Liver (tissue), 9 donors: ENCODE data around the gene CNIH2. TPM values are rescaled to one million over a fixed set of nuclear protein-coding genes. Genes with fewer than 3 reads are reported as not detected.

Experiments used
- DNase-seq: peaks from one replicate; pipeline ENCODE4 v3.0.0-alpha.2; 2017; ENCODE audit warnings: low spot score
- H3K27ac ChIP-seq, 2 donors: one replicate each; pipeline ENCODE4 v1.7.0; 2013; ENCODE audit warnings: inconsistent platforms in 2 of 2, low read length in 2 of 2, control low read depth in 1 of 2, low read depth in 1 of 2, mild to moderate bottlenecking in 1 of 2
- H3K27me3 ChIP-seq, 4 donors: one replicate each; pipeline versions ENCODE4 v1.6.1 to v1.7.0; 2013; ENCODE audit warnings: low read length in 3 of 4, inconsistent platforms in 1 of 4, mild to moderate bottlenecking in 1 of 4, moderate library complexity in 1 of 4; ENCODE audit not compliant: control insufficient read depth in 4 of 4, insufficient read depth in 4 of 4
- H3K36me3 ChIP-seq, 4 donors: one replicate each; pipeline versions ENCODE4 v1.6.1 to v1.7.0; 2013; ENCODE audit warnings: low read length in 3 of 4, mild to moderate bottlenecking in 3 of 4, low read depth in 1 of 4, moderate library complexity in 1 of 4; ENCODE audit not compliant: control insufficient read depth in 4 of 4, insufficient read depth in 3 of 4
- H3K4me1 ChIP-seq, 4 donors: one replicate each; pipeline versions ENCODE4 v1.6.1 to v1.7.0; 2013; ENCODE audit warnings: low read length in 3 of 4, mild to moderate bottlenecking in 3 of 4, moderate library complexity in 1 of 4; ENCODE audit not compliant: control insufficient read depth in 4 of 4, insufficient read depth in 4 of 4
- H3K4me3 ChIP-seq, 3 donors: one replicate each; pipeline versions ENCODE4 v1.6.1 to v1.7.0; 2013; ENCODE audit warnings: low read length in 3 of 3, control low read depth in 1 of 3, low read depth in 1 of 3, mild to moderate bottlenecking in 1 of 3
- H3K9ac ChIP-seq, 2 donors: one replicate each; pipeline ENCODE4 v1.7.0; 2013; ENCODE audit warnings: low read length in 2 of 2, mild to moderate bottlenecking in 2 of 2, moderate library complexity in 2 of 2, control low read depth in 1 of 2, low read depth in 1 of 2
- H3K9me3 ChIP-seq, 4 donors: one replicate each; pipeline versions ENCODE4 v1.6.1 to v1.7.0; 2013; ENCODE audit warnings: low read length in 3 of 4; ENCODE audit not compliant: control insufficient read depth in 4 of 4
- EGR1 ChIP-seq, 2 donors: IDR thresholded peaks; 2 replicates each; pipeline ENCODE4 v1.6.1; 2016 to 2018; ENCODE audit warnings: antibody characterized with exemption in 2 of 2, low read depth in 2 of 2
- FOXA1 ChIP-seq: IDR thresholded peaks from 2 replicates; pipeline ENCODE4 v1.6.1; 2016; ENCODE audit warnings: antibody characterized with exemption
- FOXA2 ChIP-seq: IDR thresholded peaks from 2 replicates; pipeline ENCODE4 v1.6.1; 2016; ENCODE audit warnings: antibody characterized with exemption
- GABPA ChIP-seq, 2 donors: IDR thresholded peaks in 1 of 2; conservative IDR thresholded peaks in 1 of 2; 2 replicates each; pipeline ENCODE4 v1.6.1; 2016; ENCODE audit warnings: antibody characterized with exemption in 2 of 2, mild to moderate bottlenecking in 1 of 2, moderate library complexity in 1 of 2
- HNF4A ChIP-seq, 2 donors: conservative IDR thresholded peaks; 2 replicates each; pipeline ENCODE4 v1.6.1; 2016; ENCODE audit warnings: antibody characterized with exemption in 2 of 2, mild to moderate bottlenecking in 2 of 2
- HNF4G ChIP-seq: IDR thresholded peaks from 2 replicates; pipeline ENCODE4 v1.6.1; 2016; ENCODE audit warnings: antibody characterized with exemption
- JUND ChIP-seq, 2 donors: IDR thresholded peaks; 2 replicates each; pipeline ENCODE4 v1.6.1; 2016; ENCODE audit warnings: antibody characterized with exemption in 2 of 2
- NR2F2 ChIP-seq: IDR thresholded peaks from 2 replicates; pipeline ENCODE4 v1.6.1; 2016; ENCODE audit warnings: antibody characterized with exemption
- RAD21 ChIP-seq, 2 donors: IDR thresholded peaks; 2 replicates each; pipeline ENCODE4 v1.6.1; 2016; ENCODE audit warnings: antibody characterized with exemption in 2 of 2, mild to moderate bottlenecking in 2 of 2
- RXRA ChIP-seq, 2 donors: IDR thresholded peaks; 2 replicates each; pipeline ENCODE4 v1.6.1; 2017 to 2018; ENCODE audit warnings: antibody characterized with exemption in 2 of 2, mild to moderate bottlenecking in 1 of 2
- SP1 ChIP-seq: IDR thresholded peaks from 2 replicates; pipeline ENCODE4 v1.6.1; 2018; ENCODE audit warnings: antibody characterized with exemption, mild to moderate bottlenecking
- TAF1 ChIP-seq: conservative IDR thresholded peaks from 2 replicates; pipeline ENCODE4 v1.6.1; 2016; ENCODE audit warnings: antibody characterized with exemption, mild to moderate bottlenecking
- YY1 ChIP-seq: IDR thresholded peaks from 2 replicates; pipeline ENCODE4 v1.6.1; 2016; ENCODE audit warnings: antibody characterized with exemption, mild to moderate bottlenecking
- WGBS: extraction: QIAGEN DNeasy Blood & Tissue Kit; methylation state at CpG from one replicate; pipeline ENCODE4 v1.1.7; 2013; 5-methylcytosine and 5-hydroxymethylcytosine counted together
- polyA plus RNA-seq, 2 donors: library from polyadenylated mRNA; stranded (reverse) in 1 of 2; unstranded in 1 of 2; fragments of 200-250 nt in 1 of 2; fragments of >200 nt in 1 of 2; fragmentation: Nextera tagmentation in 1 of 2; extraction: Ambion mirVana in 1 of 2; gene quantifications; one replicate each; pipeline versions ENCODE4 v1.2.1 to v1.2.3, GENCODE V29; 2013 to 2015
- total RNA-seq, 2 donors: library from RNA; depleted of rRNA; stranded (reverse); fragments of >200 nt; gene quantifications; one replicate each; pipeline ENCODE4 v1.2.3, GENCODE V29; 2014
- TF ChIP-seq, protein P1 (sequence below): IDR thresholded peaks from 2 replicates; pipeline ENCODE4 v1.6.1; 2016; ENCODE audit warnings: antibody characterized with exemption
- TF ChIP-seq, protein P2 (sequence below): IDR thresholded peaks from 2 replicates; pipeline ENCODE4 v1.6.1; 2016; ENCODE audit warnings: antibody characterized with exemption, mild to moderate bottlenecking
- TF ChIP-seq, protein P3 (sequence below): IDR thresholded peaks from 2 replicates; pipeline ENCODE4 v1.6.1; 2016; ENCODE audit warnings: antibody characterized with exemption
- TF ChIP-seq, protein P4 (sequence below): IDR thresholded peaks from 2 replicates; pipeline ENCODE4 v1.6.1; 2016; ENCODE audit warnings: antibody characterized with exemption
- TF ChIP-seq, protein P5 (sequence below): fragments of 150-350 bp; IDR thresholded peaks from 2 replicates; pipeline ENCODE4 v1.5.1; 2017; ENCODE audit warnings: improper control_type of control experiment, low read depth, low read length; ENCODE audit not compliant: missing input control
- donor health status: healthy.
- donor health status: healthy.
- donor health status: healthy.
- donor health status: healthy.
- donor health status: healthy.

The CNIH2 gene
- total and polyA plus RNA-seq, 4 donors, result 0.07 TPM; not detected in 3

DNA sequence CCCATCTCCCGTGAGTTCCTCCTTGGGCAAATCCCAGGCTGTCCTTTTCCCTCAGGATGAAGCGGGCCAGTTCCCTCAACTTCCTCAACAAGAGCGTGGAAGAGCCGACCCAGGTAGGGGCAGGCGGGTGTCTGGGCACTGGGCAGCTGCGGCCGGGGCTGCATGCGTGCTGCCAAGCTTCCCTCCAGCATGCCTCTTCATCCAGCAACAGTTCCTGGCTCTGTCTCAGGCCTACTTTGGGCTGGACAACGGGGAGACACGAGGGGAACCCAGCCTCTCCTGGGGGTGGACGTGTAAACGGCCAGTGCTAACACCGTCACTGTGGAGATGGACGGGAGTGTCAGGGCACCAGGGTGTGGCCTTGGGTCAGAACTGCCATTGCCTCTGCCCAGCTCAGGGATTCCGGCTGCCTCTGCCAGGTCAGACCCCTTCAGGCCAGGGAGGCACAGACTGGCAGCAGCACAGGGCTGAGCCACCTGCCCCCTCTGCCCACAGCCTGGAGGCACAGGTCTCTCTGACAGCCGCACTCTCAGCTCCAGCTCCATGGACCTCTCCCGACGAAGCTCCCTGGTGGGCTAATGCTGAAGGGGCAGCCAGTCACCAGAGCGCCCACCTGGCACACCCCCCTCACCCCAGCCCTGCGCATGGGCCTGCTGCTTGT lies 11.5 kb upstream of the CNIH2 start:
- H3K9ac ChIP-seq, result no peak overlapping the region
- H3K27ac ChIP-seq, result peak overlapping the region in 1 of 2 donors; percentile 53
- H3K4me3 ChIP-seq, result no peak overlapping the region
- peaks cover 0 to 7% (median 0%) of the 10 kb centered on the region in 4 donors for H3K36me3 ChIP-seq
- 90% methylated on average over 20 of the region's 20 CpGs for WGBS
- no peak for TF ChIP-seq JUND (IDR thresholded peaks at IDR 0.05)
- no peak for TF ChIP-seq YY1
- TF ChIP-seq, protein P1, sequence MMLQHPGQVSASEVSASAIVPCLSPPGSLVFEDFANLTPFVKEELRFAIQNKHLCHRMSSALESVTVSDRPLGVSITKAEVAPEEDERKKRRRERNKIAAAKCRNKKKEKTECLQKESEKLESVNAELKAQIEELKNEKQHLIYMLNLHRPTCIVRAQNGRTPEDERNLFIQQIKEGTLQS, result no peak
- TF ChIP-seq FOXA2, result no peak
- no peak for TF ChIP-seq HNF4G
- TF ChIP-seq TAF1, result no peak
- H3K4me1 ChIP-seq, result peaks cover 4 to 23% (median 17%) of the 10 kb centered on the region in 4 donors
- DNase-seq, result no peak
- H3K27me3 ChIP-seq, result no peaks in the 10 kb centered on the region
- no peaks in the 10 kb centered on the region for H3K9me3 ChIP-seq

DNA sequence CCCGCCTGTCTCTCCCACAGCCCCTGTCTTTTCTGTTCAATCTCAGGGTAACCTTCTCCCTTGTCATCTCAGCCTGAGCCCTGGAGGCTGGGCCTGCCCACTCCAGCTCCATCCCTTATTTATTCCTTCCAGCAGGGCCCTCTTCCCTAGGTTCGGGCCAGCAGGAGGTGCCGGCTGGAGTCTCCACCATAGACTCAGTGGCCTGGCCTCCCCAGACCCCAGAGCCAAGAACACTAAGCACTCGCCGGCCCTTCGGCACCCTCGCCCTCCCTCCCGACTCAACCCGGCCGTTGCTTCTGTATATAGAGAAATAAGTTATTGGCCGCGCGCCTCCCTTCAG lies 11.0 kb upstream of the CNIH2 start:
- peaks cover 0 to 9% (median 4%) of the 10 kb centered on the region in 4 donors for H3K36me3 ChIP-seq
- no peak for DNase-seq
- H3K27ac ChIP-seq, result peak overlapping the region; percentile 19 to 53
- 50% methylated on average over 13 of the region's 13 CpGs for whole genome bisulfite sequencing
- peaks cover 4 to 23% (median 17%) of the 10 kb centered on the region in 4 donors for H3K4me1 ChIP-seq
- H3K9ac ChIP-seq, result no peak overlapping the region
- H3K9me3 ChIP-seq, result no peaks in the 10 kb centered on the region
- no peaks in the 10 kb centered on the region for H3K27me3 ChIP-seq
- H3K4me3 ChIP-seq, result peak overlapping the region in 2 of 3 donors; percentile 57 to 59
- TF ChIP-seq GABPA (IDR thresholded peaks at IDR 0.05 in 1 of 2, conservative IDR thresholded peaks at IDR 0.05 in 1 of 2) (no peak), TAF1 (no peak), EGR1 (IDR thresholded peaks at IDR 0.05; ENCODE audit: low read depth in 2 of 2) (no peak), NR2F2 (no peak), RAD21 (IDR thresholded peaks at IDR 0.05) (no peak), FOXA1 (no peak), FOXA2 (no peak), HNF4A (conservative IDR thresholded peaks at IDR 0.05) (no peak), HNF4G (no peak), SP1 (no peak), YY1 (no peak), JUND (IDR thresholded peaks at IDR 0.05) (no peak), RXRA (IDR thresholded peaks at IDR 0.05) (no peak)
- TF ChIP-seq, protein P2, sequence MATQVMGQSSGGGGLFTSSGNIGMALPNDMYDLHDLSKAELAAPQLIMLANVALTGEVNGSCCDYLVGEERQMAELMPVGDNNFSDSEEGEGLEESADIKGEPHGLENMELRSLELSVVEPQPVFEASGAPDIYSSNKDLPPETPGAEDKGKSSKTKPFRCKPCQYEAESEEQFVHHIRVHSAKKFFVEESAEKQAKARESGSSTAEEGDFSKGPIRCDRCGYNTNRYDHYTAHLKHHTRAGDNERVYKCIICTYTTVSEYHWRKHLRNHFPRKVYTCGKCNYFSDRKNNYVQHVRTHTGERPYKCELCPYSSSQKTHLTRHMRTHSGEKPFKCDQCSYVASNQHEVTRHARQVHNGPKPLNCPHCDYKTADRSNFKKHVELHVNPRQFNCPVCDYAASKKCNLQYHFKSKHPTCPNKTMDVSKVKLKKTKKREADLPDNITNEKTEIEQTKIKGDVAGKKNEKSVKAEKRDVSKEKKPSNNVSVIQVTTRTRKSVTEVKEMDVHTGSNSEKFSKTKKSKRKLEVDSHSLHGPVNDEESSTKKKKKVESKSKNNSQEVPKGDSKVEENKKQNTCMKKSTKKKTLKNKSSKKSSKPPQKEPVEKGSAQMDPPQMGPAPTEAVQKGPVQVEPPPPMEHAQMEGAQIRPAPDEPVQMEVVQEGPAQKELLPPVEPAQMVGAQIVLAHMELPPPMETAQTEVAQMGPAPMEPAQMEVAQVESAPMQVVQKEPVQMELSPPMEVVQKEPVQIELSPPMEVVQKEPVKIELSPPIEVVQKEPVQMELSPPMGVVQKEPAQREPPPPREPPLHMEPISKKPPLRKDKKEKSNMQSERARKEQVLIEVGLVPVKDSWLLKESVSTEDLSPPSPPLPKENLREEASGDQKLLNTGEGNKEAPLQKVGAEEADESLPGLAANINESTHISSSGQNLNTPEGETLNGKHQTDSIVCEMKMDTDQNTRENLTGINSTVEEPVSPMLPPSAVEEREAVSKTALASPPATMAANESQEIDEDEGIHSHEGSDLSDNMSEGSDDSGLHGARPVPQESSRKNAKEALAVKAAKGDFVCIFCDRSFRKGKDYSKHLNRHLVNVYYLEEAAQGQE, result no peak
- TF ChIP-seq, protein P3, sequence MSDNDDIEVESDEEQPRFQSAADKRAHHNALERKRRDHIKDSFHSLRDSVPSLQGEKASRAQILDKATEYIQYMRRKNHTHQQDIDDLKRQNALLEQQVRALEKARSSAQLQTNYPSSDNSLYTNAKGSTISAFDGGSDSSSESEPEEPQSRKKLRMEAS, result no peak
- TF ChIP-seq, protein P4, sequence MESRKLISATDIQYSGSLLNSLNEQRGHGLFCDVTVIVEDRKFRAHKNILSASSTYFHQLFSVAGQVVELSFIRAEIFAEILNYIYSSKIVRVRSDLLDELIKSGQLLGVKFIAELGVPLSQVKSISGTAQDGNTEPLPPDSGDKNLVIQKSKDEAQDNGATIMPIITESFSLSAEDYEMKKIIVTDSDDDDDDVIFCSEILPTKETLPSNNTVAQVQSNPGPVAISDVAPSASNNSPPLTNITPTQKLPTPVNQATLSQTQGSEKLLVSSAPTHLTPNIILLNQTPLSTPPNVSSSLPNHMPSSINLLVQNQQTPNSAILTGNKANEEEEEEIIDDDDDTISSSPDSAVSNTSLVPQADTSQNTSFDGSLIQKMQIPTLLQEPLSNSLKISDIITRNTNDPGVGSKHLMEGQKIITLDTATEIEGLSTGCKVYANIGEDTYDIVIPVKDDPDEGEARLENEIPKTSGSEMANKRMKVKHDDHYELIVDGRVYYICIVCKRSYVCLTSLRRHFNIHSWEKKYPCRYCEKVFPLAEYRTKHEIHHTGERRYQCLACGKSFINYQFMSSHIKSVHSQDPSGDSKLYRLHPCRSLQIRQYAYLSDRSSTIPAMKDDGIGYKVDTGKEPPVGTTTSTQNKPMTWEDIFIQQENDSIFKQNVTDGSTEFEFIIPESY, result no peak
- TF ChIP-seq, protein P5, sequence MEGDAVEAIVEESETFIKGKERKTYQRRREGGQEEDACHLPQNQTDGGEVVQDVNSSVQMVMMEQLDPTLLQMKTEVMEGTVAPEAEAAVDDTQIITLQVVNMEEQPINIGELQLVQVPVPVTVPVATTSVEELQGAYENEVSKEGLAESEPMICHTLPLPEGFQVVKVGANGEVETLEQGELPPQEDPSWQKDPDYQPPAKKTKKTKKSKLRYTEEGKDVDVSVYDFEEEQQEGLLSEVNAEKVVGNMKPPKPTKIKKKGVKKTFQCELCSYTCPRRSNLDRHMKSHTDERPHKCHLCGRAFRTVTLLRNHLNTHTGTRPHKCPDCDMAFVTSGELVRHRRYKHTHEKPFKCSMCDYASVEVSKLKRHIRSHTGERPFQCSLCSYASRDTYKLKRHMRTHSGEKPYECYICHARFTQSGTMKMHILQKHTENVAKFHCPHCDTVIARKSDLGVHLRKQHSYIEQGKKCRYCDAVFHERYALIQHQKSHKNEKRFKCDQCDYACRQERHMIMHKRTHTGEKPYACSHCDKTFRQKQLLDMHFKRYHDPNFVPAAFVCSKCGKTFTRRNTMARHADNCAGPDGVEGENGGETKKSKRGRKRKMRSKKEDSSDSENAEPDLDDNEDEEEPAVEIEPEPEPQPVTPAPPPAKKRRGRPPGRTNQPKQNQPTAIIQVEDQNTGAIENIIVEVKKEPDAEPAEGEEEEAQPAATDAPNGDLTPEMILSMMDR, result no peak
- TF ChIP-seq, protein P1, result no peak
